Cardiac septum (tissue), 1 donor: ENCODE measurements around the gene PTGES2. TPM values are rescaled to one million over a fixed set of nuclear protein-coding genes. Genes with fewer than 3 reads are reported as not detected.
"Not testable (repeated sequence)": the region's sequence is repeated elsewhere in the genome, so short reads cannot be mapped to it uniquely, and the experiment has no call there.

Source experiments
- DNase-seq: peaks from one replicate; pipeline ENCODE4 v3.0.0-alpha.2; 2020; ENCODE audit warnings: low spot score
- intact Hi-C: fragments of 100-400 bp; cut with DNase I; formaldehyde crosslinking; loops from one replicate; pipeline ENCODE4 v1.14.0; 2022
- total RNA-seq: library from RNA; stranded (reverse); fragmentation: NEBNext Ultra II Directional; extraction: Animal tissue kit (Norgen Biotek cat#: 25700); gene quantifications from one replicate; pipeline ENCODE4 v1.2.1, GENCODE V29; 2021
- donor health status: DM: no; HTN: no; CAD: no.

The PTGES2 gene
- total RNA-seq, 1 donor from 2014 or later = 136 TPM

- intact Hi-C loops = no loop called here
- DNase-seq = no peak
These were observed 5.4 kb downstream of the PTGES2 start for GRCh38 chr9:128121924-128122808.

- intact Hi-C loops = no loop called here
- DNase-seq = no peak
These were observed 6.1 kb downstream of the PTGES2 start for GRCh38 chr9:128121466-128121810.

- DNase-seq = no peak
- intact Hi-C loops = no loop called here
These were observed 6.6 kb downstream of the PTGES2 start for GRCh38 chr9:128120741-128121465.

- intact Hi-C loops = no loop called here
- peak; percentile 70 for DNase-seq
These were observed 7.3 kb downstream of the PTGES2 start for GRCh38 chr9:128120061-128120740.

- intact Hi-C loops = loop anchor here (5.0 kb wide), 1 partner anchor 47 kb away; no protein-coding TSS in a partner anchor
- DNase-seq = peak; percentile 46
These were observed 8.4 kb downstream of the PTGES2 start for GRCh38 chr9:128118971-128119665.

- DNase-seq = peak; percentile 24
- intact Hi-C loops = loop anchor here (5.0 kb wide), 1 partner anchor 46 kb away; no protein-coding TSS in a partner anchor
These were observed 9.1 kb downstream of the PTGES2 start for GRCh38 chr9:128118472-128118857.

GRCh38 chr9:128117613-128118471 is 9.7 kb downstream of the PTGES2 start:
- peak; percentile 97 for DNase-seq
- intact Hi-C loops = loop anchor here (1.0 to 5.0 kb wide), 3 partner anchors 46 to 175 kb away; no protein-coding TSS in a partner anchor

- DNase-seq = no peak
- intact Hi-C loops = loop anchor here (1.0 to 5.0 kb wide), 3 partner anchors 44 to 173 kb away; no protein-coding TSS in a partner anchor
These were observed 11.1 kb downstream of the PTGES2 start for GRCh38 chr9:128116104-128117083.

- DNase-seq = peak; percentile 20
- intact Hi-C loops = loop anchor here (2.0 to 5.0 kb wide), 2 partner anchors 43 to 81 kb away; no protein-coding TSS in a partner anchor
These were observed 12.1 kb downstream of the PTGES2 start for GRCh38 chr9:128115187-128116103.

GRCh38 chr9:128114326-128115186 is 13.0 kb downstream of the PTGES2 start:
- peak; percentile 63 for DNase-seq
- intact Hi-C loops = loop anchor here (5.0 kb wide), 1 partner anchor 42 kb away; no protein-coding TSS in a partner anchor

- no peak for DNase-seq
These were observed 13.8 kb downstream of the PTGES2 start for GRCh38 chr9:128113526-128114325.

GRCh38 chr9:128111726-128112125 is 15.8 kb downstream of the PTGES2 start:
- DNase-seq, intact Hi-C loops: not testable (repeated sequence)

More at GRCh38 chr9:128113526-128114325, 13.8 kb downstream of the PTGES2 start:
- intact Hi-C loops = no loop called here

- DNase-seq = no peak
- intact Hi-C loops = no loop called here
These were observed 18.3 kb downstream of the PTGES2 start for GRCh38 chr9:128109050-128109709.
